ENCODE results near the gene PNPLA1. TPM values are rescaled to one million over a fixed set of nuclear protein-coding genes. Genes with fewer than 3 reads are reported as not detected.

Gene PNPLA1
- total RNA-seq, 2 donors from 2014 or later: 2.0 TPM; not detected in 1

DNA sequence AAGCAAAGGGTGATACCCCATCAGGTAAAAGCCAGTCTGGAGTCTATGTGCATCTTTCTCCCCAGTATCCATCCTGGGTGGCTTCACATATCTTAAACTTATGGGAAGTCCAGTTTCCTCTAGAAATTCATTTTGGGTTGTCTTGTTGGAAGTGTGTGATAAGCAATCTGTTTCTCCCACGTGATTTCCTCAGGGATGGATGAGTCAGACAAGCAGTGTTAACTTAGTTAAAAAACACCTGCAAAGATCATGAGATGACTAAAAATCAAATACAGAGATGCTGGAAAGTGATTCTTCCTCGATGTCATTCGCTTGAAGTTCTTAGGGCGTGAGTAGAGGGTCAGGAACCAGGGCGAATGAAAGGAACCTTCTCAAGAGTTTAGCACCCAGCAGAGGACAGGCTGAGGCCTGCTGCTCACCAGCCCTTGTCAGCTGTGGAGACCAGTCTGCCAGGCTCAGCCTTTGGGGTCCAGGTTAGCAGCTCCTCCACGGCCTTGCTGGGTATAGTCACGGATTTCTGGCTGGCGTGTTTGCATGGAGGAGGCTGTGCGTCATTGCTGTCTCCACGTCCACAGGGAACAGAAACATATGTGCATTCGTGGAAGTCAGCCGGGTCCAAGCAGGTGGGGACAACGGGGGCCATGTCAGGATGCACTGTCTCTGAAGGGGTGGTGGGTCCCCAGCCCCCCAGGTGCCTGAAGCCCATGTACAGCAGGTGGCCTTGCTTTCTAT is 2.8 kb upstream of the PNPLA1 start:
- 91% methylated on average over 13 of the region's 13 CpGs for WGBS
- no peak for TF ChIP-seq POLR2A (IDR thresholded peaks at IDR 0.05)
- DNase-seq (ENCODE audit: low spot score): no peak

GRCh38 chr6:36267731-36268477 is 2.0 kb upstream of the PNPLA1 start:
- Histone ChIP-seq H3K9me3 (no peaks in the 10 kb centered on the region), H3K27ac (no peak overlapping the region), H3K27me3 (replicated peaks; ENCODE audit: insufficient read depth) (no peaks in the 10 kb centered on the region), H3K4me1 (replicated peaks) (no peaks in the 10 kb centered on the region), H3K36me3 (no peaks in the 10 kb centered on the region), H3K4me3 (no peak overlapping the region)
- no peak for TF ChIP-seq POLR2A (IDR thresholded peaks at IDR 0.05)
- TF ChIP-seq, protein P1, sequence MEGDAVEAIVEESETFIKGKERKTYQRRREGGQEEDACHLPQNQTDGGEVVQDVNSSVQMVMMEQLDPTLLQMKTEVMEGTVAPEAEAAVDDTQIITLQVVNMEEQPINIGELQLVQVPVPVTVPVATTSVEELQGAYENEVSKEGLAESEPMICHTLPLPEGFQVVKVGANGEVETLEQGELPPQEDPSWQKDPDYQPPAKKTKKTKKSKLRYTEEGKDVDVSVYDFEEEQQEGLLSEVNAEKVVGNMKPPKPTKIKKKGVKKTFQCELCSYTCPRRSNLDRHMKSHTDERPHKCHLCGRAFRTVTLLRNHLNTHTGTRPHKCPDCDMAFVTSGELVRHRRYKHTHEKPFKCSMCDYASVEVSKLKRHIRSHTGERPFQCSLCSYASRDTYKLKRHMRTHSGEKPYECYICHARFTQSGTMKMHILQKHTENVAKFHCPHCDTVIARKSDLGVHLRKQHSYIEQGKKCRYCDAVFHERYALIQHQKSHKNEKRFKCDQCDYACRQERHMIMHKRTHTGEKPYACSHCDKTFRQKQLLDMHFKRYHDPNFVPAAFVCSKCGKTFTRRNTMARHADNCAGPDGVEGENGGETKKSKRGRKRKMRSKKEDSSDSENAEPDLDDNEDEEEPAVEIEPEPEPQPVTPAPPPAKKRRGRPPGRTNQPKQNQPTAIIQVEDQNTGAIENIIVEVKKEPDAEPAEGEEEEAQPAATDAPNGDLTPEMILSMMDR (IDR thresholded peaks at IDR 0.05): no peak
- TF ChIP-seq POLR2AphosphoS5 (IDR thresholded peaks at IDR 0.05): no peak
- DNase-seq (ENCODE audit: low spot score): no peak
- WGBS: 89% methylated on average over 4 of the region's 4 CpGs
- intact Hi-C loops (cut with DNase I): no loop called here

More for the DNA sequence above, 2.8 kb upstream of the PNPLA1 start:
- H3K9me3 ChIP-seq: no peaks in the 10 kb centered on the region
- H3K4me1 ChIP-seq (replicated peaks): no peaks in the 10 kb centered on the region
- H3K27ac ChIP-seq: no peak overlapping the region
- intact Hi-C loops (cut with DNase I): no loop called here
- no peaks in the 10 kb centered on the region for H3K27me3 ChIP-seq (replicated peaks; ENCODE audit: insufficient read depth)
- no peaks in the 10 kb centered on the region for H3K36me3 ChIP-seq
- H3K4me3 ChIP-seq: no peak overlapping the region

DNA sequence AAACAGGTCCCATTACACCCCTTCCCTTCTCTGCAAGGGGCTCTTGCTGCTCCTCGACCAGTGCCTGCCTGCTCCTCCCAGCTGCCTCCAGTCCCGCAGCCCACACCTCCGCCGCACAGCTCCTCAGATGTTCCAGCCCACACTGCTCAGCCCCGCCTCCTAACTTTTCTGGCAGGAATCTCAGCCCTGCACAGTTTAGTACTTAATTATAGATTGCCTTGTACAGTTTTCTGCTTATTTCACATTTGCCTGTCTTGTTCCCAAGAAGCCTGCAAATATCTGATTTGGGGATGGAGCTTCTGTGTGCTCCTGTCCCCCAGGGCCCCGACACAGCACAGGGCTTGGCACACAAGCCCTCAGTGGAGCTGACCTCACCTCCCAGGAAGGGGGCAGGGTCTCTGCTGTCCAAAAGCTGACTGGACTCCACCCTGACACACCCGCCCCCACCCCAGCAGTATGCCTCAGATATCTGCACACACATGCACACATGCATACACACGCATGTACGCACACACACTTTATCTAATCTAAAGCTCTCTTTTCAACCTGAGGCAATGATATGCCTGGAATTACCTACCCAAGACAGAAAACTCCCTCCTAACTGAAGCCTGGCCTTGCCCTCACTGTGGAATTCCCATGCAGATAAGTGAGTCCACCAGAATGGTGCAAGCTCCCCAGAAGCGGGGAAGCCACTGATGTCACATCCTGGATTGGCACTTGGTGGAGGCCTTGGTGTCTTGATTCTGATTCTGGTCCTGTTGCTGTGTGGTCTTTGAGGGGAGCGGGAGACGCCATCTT is 1.2 kb upstream of the PNPLA1 start:
- no peaks in the 10 kb centered on the region for H3K36me3 ChIP-seq
- intact Hi-C loops (cut with DNase I): no loop called here
- 63% methylated on average over 12 of the region's 12 CpGs for WGBS
- no peaks in the 10 kb centered on the region for H3K4me1 ChIP-seq (replicated peaks)
- H3K27me3 ChIP-seq (replicated peaks; ENCODE audit: insufficient read depth): no peaks in the 10 kb centered on the region
- DNase-seq (ENCODE audit: low spot score): no peak
- no peak overlapping the region for H3K4me3 ChIP-seq
- H3K27ac ChIP-seq: no peak overlapping the region
- no peak for TF ChIP-seq POLR2AphosphoS5 (IDR thresholded peaks at IDR 0.05)
- TF ChIP-seq, protein P1 (IDR thresholded peaks at IDR 0.05): no peak
- TF ChIP-seq POLR2A (IDR thresholded peaks at IDR 0.05): no peak
- no peaks in the 10 kb centered on the region for H3K9me3 ChIP-seq

GRCh38 chr6:36272234-36272633 is 2.4 kb downstream of the PNPLA1 start:
- no peak overlapping the region for H3K27ac ChIP-seq
- WGBS: 88% methylated on average over 8 of the region's 8 CpGs
- H3K4me1 ChIP-seq (replicated peaks): no peaks in the 10 kb centered on the region
- no peak overlapping the region for H3K4me3 ChIP-seq
- TF ChIP-seq POLR2AphosphoS5 (IDR thresholded peaks at IDR 0.05) (no peak), POLR2A (IDR thresholded peaks at IDR 0.05) (no peak)
- TF ChIP-seq, protein P1 (IDR thresholded peaks at IDR 0.05): no peak
- DNase-seq (ENCODE audit: low spot score): no peak
- intact Hi-C loops (cut with DNase I): no loop called here
- no peaks in the 10 kb centered on the region for H3K9me3 ChIP-seq
- H3K27me3 ChIP-seq (replicated peaks; ENCODE audit: insufficient read depth): no peaks in the 10 kb centered on the region
- H3K36me3 ChIP-seq: no peaks in the 10 kb centered on the region

DNA sequence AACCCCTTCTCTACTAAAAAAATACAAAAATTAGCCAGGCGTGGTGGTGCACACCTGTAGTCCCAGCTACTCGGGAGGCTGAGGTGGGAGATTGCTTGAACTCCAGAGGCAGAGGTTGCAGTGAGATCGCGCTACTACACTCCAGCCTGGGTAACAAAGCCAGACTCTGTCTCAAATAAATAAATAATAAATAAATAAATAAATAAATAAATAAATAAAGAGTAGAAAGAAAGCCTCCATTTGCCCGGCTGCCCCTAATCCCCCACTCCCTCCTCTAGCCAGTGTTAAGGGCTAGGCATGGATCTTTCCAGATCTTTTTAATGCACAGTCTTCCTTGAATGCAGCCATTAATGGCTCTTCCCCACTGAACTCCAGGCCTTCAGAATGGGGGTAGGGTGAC is 3.2 kb downstream of the PNPLA1 start:
- 97% methylated on average over 5 of the region's 5 CpGs for WGBS
- Histone ChIP-seq H3K4me1 (replicated peaks) (no peaks in the 10 kb centered on the region), H3K27me3 (replicated peaks; ENCODE audit: insufficient read depth) (no peaks in the 10 kb centered on the region), H3K27ac (no peak overlapping the region), H3K36me3 (no peaks in the 10 kb centered on the region), H3K9me3 (no peaks in the 10 kb centered on the region), H3K4me3 (no peak overlapping the region)
- DNase-seq (ENCODE audit: low spot score): no peak
- TF ChIP-seq POLR2AphosphoS5 (IDR thresholded peaks at IDR 0.05) (no peak), POLR2A (IDR thresholded peaks at IDR 0.05) (no peak)
- TF ChIP-seq, protein P1 (IDR thresholded peaks at IDR 0.05): no peak
- intact Hi-C loops (cut with DNase I): no loop called here
